ENCODE results near the gene ACAA1.

Gene ACAA1

GRCh38 chr3:38117748-38118420 is 19.0 kb downstream of the ACAA1 start:
- DNase-seq: no peak

GRCh38 chr3:38117163-38117716 is 19.7 kb downstream of the ACAA1 start:
- DNase-seq: no peak

GRCh38 chr3:38116471-38117162 is 20.3 kb downstream of the ACAA1 start:
- no peak for DNase-seq

- no peak for DNase-seq
These were observed 21.1 kb downstream of the ACAA1 start for GRCh38 chr3:38115645-38116427.

GRCh38 chr3:38114875-38115644 is 21.9 kb downstream of the ACAA1 start:
- DNase-seq: no peak

- DNase-seq: no peak
These were observed 22.7 kb downstream of the ACAA1 start for GRCh38 chr3:38114052-38114874.

- DNase-seq: no peak
These were observed 24.6 kb downstream of the ACAA1 start for GRCh38 chr3:38112378-38112761.

GRCh38 chr3:38111696-38112377 is 25.1 kb downstream of the ACAA1 start:
- DNase-seq: no peak

GRCh38 chr3:38111201-38111600 is 25.7 kb downstream of the ACAA1 start:
- DNase-seq: no peak

GRCh38 chr3:38110314-38111050 is 26.4 kb downstream of the ACAA1 start:
- no peak for DNase-seq

GRCh38 chr3:38109580-38110313 is 27.2 kb downstream of the ACAA1 start:
- no peak for DNase-seq

- no peak for DNase-seq
These were observed 28.0 kb downstream of the ACAA1 start for GRCh38 chr3:38108649-38109579.

- DNase-seq: no peak
These were observed 28.8 kb downstream of the ACAA1 start for GRCh38 chr3:38107911-38108648.

- DNase-seq: no peak
These were observed 31.4 kb downstream of the ACAA1 start for GRCh38 chr3:38105525-38105924.

GRCh38 chr3:38102444-38102814 is 34.5 kb downstream of the ACAA1 start:
- DNase-seq: no peak

- no peak for DNase-seq
These were observed 35.0 kb downstream of the ACAA1 start for GRCh38 chr3:38101811-38102443.

- no peak for DNase-seq
These were observed 36.4 kb downstream of the ACAA1 start for GRCh38 chr3:38100498-38100897.
